Measurements from ENCODE around the gene IL10. TPM values are rescaled to one million over a fixed set of nuclear protein-coding genes. Genes with fewer than 3 reads are reported as not detected.

The IL10 gene
- polyA plus RNA-seq, 3 donors: 4.1 to 68.1 (median 7.8) TPM

DNA sequence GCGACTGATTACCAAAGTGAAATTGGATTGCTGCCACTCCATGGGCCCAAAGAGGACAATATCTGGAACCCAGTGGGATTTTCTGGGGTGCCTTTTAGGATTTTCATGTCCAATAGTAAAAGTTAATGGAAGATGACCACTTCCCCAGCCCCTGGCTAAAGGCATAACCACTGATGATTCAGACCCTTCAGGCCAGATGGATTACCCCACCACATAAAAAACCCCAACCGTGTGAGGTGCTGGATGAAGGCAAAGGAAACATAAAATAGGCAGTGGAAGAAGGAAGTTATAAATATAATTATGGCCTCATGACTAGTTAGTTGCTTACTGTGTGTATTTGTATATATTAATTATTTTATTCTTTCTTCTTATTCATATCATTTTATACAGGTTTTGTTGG is 40.2 kb upstream of the IL10 start:
- intact Hi-C loops (cut with micrococcal nuclease): loop anchor here in 1 of 2 donors (10.0 kb wide), 1 partner anchor 188 kb away; no protein-coding TSS in a partner anchor
- H3K36me3 ChIP-seq (replicated peaks in 1 of 2; ENCODE audit: control insufficient read depth in 1 of 2, insufficient read depth in 2 of 2, low read length in 2 of 2): no peaks in the 10 kb centered on the region
- TF ChIP-seq, protein P1, sequence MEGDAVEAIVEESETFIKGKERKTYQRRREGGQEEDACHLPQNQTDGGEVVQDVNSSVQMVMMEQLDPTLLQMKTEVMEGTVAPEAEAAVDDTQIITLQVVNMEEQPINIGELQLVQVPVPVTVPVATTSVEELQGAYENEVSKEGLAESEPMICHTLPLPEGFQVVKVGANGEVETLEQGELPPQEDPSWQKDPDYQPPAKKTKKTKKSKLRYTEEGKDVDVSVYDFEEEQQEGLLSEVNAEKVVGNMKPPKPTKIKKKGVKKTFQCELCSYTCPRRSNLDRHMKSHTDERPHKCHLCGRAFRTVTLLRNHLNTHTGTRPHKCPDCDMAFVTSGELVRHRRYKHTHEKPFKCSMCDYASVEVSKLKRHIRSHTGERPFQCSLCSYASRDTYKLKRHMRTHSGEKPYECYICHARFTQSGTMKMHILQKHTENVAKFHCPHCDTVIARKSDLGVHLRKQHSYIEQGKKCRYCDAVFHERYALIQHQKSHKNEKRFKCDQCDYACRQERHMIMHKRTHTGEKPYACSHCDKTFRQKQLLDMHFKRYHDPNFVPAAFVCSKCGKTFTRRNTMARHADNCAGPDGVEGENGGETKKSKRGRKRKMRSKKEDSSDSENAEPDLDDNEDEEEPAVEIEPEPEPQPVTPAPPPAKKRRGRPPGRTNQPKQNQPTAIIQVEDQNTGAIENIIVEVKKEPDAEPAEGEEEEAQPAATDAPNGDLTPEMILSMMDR (IDR thresholded peaks at IDR 0.05): no peak
- Mint-ChIP-seq H3K27ac (no peak overlapping the region), H3K36me3 (peaks cover 0 to 2% of the 10 kb centered on the region in 2 donors), H3K4me1 (peaks cover 10% of the 10 kb centered on the region), H3K9me3 (peaks cover 8 to 20% (median 15%) of the 10 kb centered on the region in 7 donors), H3K4me3 (no peak overlapping the region), H3K27me3 (ENCODE audit: low read depth in 3 of 3) (peaks cover 3 to 4% (median 3%) of the 10 kb centered on the region in 3 donors)
- no peaks in the 10 kb centered on the region for H4K20me1 ChIP-seq (ENCODE audit: insufficient read depth, low read length)
- peaks cover 0 to 4% of the 10 kb centered on the region in 2 donors for H3K4me1 ChIP-seq (ENCODE audit: control insufficient read depth in 1 of 2, insufficient read depth in 2 of 2, low read length in 2 of 2)
- no peak overlapping the region for H3K4me3 ChIP-seq (replicated peaks in 1 of 3; ENCODE audit: low read depth in 2 of 3, low read length in 3 of 3)
- no peak overlapping the region for H3K27ac ChIP-seq (ENCODE audit: low read depth in 1 of 2, low read length in 2 of 2)
- H3K27me3 ChIP-seq (ENCODE audit: control insufficient read depth in 2 of 2, insufficient read depth in 2 of 2, low read length in 2 of 2): no peaks in the 10 kb centered on the region
- H3K9ac ChIP-seq (ENCODE audit: insufficient read depth, low read length, poor library complexity, severe bottlenecking): no peak overlapping the region
- H3K9me3 ChIP-seq (replicated peaks in 1 of 2; ENCODE audit: control insufficient read depth in 1 of 2, insufficient read depth in 1 of 2, low read length in 2 of 2): peaks cover 8 to 15% of the 10 kb centered on the region in 2 donors
- 83% methylated on average over 1 of the region's 2 CpGs for WGBS (ENCODE audit: insufficient coverage)
- H3K4me2 ChIP-seq (replicated peaks; ENCODE audit: extremely low read depth, low read length, poor library complexity, severe bottlenecking): no peak overlapping the region
- H2AFZ ChIP-seq (ENCODE audit: insufficient read depth, low read depth, low read length, poor library complexity, severe bottlenecking): no peak overlapping the region
- H3K79me2 ChIP-seq (ENCODE audit: insufficient read depth, low read length): no peaks in the 10 kb centered on the region
- peak in 1 of 3 donors; percentile 71 for DNase-seq

DNA sequence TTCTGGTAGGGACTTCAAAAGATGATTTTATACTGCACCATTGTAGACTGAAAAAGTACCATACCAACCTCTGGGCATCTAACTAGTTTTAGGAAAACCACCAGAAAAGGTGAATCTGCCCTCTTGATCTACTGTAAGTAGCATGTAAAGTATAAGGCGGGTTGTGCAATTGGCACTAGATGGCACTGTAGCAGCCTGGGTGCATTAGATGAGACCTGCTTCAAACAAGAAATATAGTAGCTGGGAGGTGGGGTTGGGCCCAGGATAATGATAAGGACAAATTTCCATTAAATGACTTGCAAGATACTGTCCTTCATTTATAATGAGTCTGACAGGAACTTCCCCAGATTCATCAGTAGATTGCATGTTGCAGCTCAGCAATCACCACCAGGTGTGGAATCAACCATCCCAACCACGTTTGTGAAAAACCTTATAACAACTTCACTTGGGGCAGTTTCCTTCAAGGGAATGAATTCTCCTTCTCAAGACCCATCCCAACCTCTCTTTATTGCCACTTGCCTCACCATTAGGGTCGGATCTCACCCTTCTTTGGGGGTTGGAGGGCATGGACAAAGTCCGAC is 37.3 kb upstream of the IL10 start:
- intact Hi-C loops (cut with micrococcal nuclease): loop anchor here (2.0 to 10.0 kb wide), 4 partner anchors 72 to 185 kb away; no protein-coding TSS in a partner anchor
- H3K27me3 ChIP-seq (ENCODE audit: control insufficient read depth in 2 of 2, insufficient read depth in 2 of 2, low read length in 2 of 2): no peaks in the 10 kb centered on the region
- no peak overlapping the region for H3K9ac ChIP-seq (ENCODE audit: insufficient read depth, low read length, poor library complexity, severe bottlenecking)
- Mint-ChIP-seq H3K36me3 (peaks cover 0 to 2% of the 10 kb centered on the region in 2 donors), H3K27ac (no peak overlapping the region), H3K27me3 (ENCODE audit: low read depth in 3 of 3) (peaks cover 3 to 4% (median 3%) of the 10 kb centered on the region in 3 donors), H3K4me1 (peaks cover 2% of the 10 kb centered on the region), H3K4me3 (no peak overlapping the region), H3K9me3 (peaks cover 8 to 20% (median 15%) of the 10 kb centered on the region in 7 donors)
- H4K20me1 ChIP-seq (ENCODE audit: insufficient read depth, low read length): no peaks in the 10 kb centered on the region
- no peak overlapping the region for H3K27ac ChIP-seq (ENCODE audit: low read depth in 1 of 2, low read length in 2 of 2)
- no peak overlapping the region for H2AFZ ChIP-seq (ENCODE audit: insufficient read depth, low read depth, low read length, poor library complexity, severe bottlenecking)
- TF ChIP-seq, protein P1 (IDR thresholded peaks at IDR 0.05): peak; percentile 5
- H3K9me3 ChIP-seq (replicated peaks in 1 of 2; ENCODE audit: control insufficient read depth in 1 of 2, insufficient read depth in 1 of 2, low read length in 2 of 2): peaks cover 8 to 15% of the 10 kb centered on the region in 2 donors
- H3K4me2 ChIP-seq (replicated peaks; ENCODE audit: extremely low read depth, low read length, poor library complexity, severe bottlenecking): no peak overlapping the region
- H3K4me1 ChIP-seq (ENCODE audit: control insufficient read depth in 1 of 2, insufficient read depth in 2 of 2, low read length in 2 of 2): no peaks in the 10 kb centered on the region
- no peak for DNase-seq
- no peak overlapping the region for H3K4me3 ChIP-seq (replicated peaks in 1 of 3; ENCODE audit: low read depth in 2 of 3, low read length in 3 of 3)
- no peaks in the 10 kb centered on the region for H3K79me2 ChIP-seq (ENCODE audit: insufficient read depth, low read length)
- 40% methylated on average over 1 of the region's 4 CpGs for WGBS (ENCODE audit: insufficient coverage)
- no peaks in the 10 kb centered on the region for H3K36me3 ChIP-seq (replicated peaks in 1 of 2; ENCODE audit: control insufficient read depth in 1 of 2, insufficient read depth in 2 of 2, low read length in 2 of 2)
